ENCODE measurements around the gene GALNTL6. TPM values are rescaled to one million over a fixed set of nuclear protein-coding genes. Genes with fewer than 3 reads are reported as not detected.

GALNTL6 gene
- total and polyA plus RNA-seq, 2 donors (not counting 1 experiment from before 2014, with no cell fraction given), result not detected

DNA sequence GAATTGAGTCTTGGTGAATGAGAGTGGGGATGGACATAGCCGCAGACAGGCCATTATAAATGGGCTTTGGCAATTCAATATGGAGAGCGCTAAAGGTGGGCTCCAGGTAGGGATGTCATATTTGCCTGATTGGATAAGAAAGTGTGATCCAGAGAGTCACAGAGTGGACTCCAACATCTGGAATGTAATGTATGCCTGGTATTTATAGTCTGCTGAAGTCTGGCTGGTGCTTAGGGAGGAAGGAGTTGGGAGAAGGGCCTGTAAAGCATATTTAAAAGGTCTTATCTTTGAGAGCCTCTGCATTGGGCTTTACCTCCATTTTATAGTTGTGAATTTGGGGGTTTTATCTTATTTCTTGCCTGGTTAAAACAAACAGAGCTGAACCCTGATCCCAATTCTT, 153.2 kb downstream of the GALNTL6 start:
- Histone ChIP-seq H3K27me3 (ENCODE audit: control insufficient read depth, insufficient read depth, low read length) (no peaks in the 10 kb centered on the region), H3K4me2 (ENCODE audit: extremely low read depth, insufficient read depth, low read length) (no peak overlapping the region), H3K4me3 (replicated peaks in 1 of 4; ENCODE audit: control extremely low read depth in 1 of 4, insufficient read depth in 1 of 4, low read depth in 3 of 4, low read length in 4 of 4) (no peak overlapping the region), H3K79me2 (ENCODE audit: control insufficient read depth, insufficient read depth, low read length) (no peaks in the 10 kb centered on the region), H2AFZ (ENCODE audit: low read length) (no peak overlapping the region), H3K27ac (ENCODE audit: insufficient read depth, low read length) (no peak overlapping the region), H3K36me3 (ENCODE audit: control insufficient read depth, insufficient read depth, low read length) (no peaks in the 10 kb centered on the region), H4K20me1 (ENCODE audit: control insufficient read depth, extremely low read depth, insufficient read depth, low read length) (no peaks in the 10 kb centered on the region), H3K4me1 (ENCODE audit: control insufficient read depth, extremely low read depth, insufficient read depth, low read length) (no peaks in the 10 kb centered on the region), H3K9me3 (ENCODE audit: control insufficient read depth, insufficient read depth, low read depth, low read length) (no peaks in the 10 kb centered on the region), H3K9ac (ENCODE audit: insufficient read depth, low read length) (no peak overlapping the region)
- no peak for DNase-seq (ENCODE audit: low read depth in 2 of 2)
- TF ChIP-seq CTCF (conservative IDR thresholded peaks at IDR 0.05 in 1 of 2, IDR thresholded peaks at IDR 0.05 in 1 of 2; ENCODE audit: low read depth in 1 of 2, low read length in 2 of 2) (no peak), EZH2 (IDR thresholded peaks at IDR 0.05; ENCODE audit: low read length, missing control alignments) (no peak)

GRCh38 chr4:171978216-171978615, 165.0 kb downstream of the GALNTL6 start:
- TF ChIP-seq CTCF (conservative IDR thresholded peaks at IDR 0.05 in 1 of 2, IDR thresholded peaks at IDR 0.05 in 1 of 2; ENCODE audit: low read depth in 1 of 2, low read length in 2 of 2) (no peak), EZH2 (IDR thresholded peaks at IDR 0.05; ENCODE audit: low read length, missing control alignments) (no peak)
- no peak overlapping the region for H3K9ac ChIP-seq (ENCODE audit: insufficient read depth, low read length)

GRCh38 chr4:171979461-171979860, 166.3 kb downstream of the GALNTL6 start:
- Histone ChIP-seq H3K9ac (ENCODE audit: insufficient read depth, low read length) (no peak overlapping the region), H3K9me3 (ENCODE audit: control insufficient read depth, insufficient read depth, low read depth, low read length) (no peaks in the 10 kb centered on the region), H3K4me3 (replicated peaks in 1 of 4; ENCODE audit: control extremely low read depth in 1 of 4, insufficient read depth in 1 of 4, low read depth in 3 of 4, low read length in 4 of 4) (no peak overlapping the region), H4K20me1 (ENCODE audit: control insufficient read depth, extremely low read depth, insufficient read depth, low read length) (no peaks in the 10 kb centered on the region), H3K36me3 (ENCODE audit: control insufficient read depth, insufficient read depth, low read length) (no peaks in the 10 kb centered on the region), H3K27ac (ENCODE audit: insufficient read depth, low read length) (no peak overlapping the region), H3K27me3 (ENCODE audit: control insufficient read depth, insufficient read depth, low read length) (no peaks in the 10 kb centered on the region), H3K4me2 (ENCODE audit: extremely low read depth, insufficient read depth, low read length) (no peak overlapping the region), H2AFZ (ENCODE audit: low read length) (no peak overlapping the region), H3K79me2 (ENCODE audit: control insufficient read depth, insufficient read depth, low read length) (no peaks in the 10 kb centered on the region), H3K4me1 (ENCODE audit: control insufficient read depth, extremely low read depth, insufficient read depth, low read length) (no peaks in the 10 kb centered on the region)
- no peak for DNase-seq (ENCODE audit: low read depth in 2 of 2)
- TF ChIP-seq EZH2 (IDR thresholded peaks at IDR 0.05; ENCODE audit: low read length, missing control alignments), result no peak
- TF ChIP-seq CTCF (conservative IDR thresholded peaks at IDR 0.05 in 1 of 2, IDR thresholded peaks at IDR 0.05 in 1 of 2; ENCODE audit: low read depth in 1 of 2, low read length in 2 of 2), result no peak

More at GRCh38 chr4:171978216-171978615, 165.0 kb downstream of the GALNTL6 start:
- Histone ChIP-seq H3K36me3 (ENCODE audit: control insufficient read depth, insufficient read depth, low read length) (no peaks in the 10 kb centered on the region), H3K4me3 (replicated peaks in 1 of 4; ENCODE audit: control extremely low read depth in 1 of 4, insufficient read depth in 1 of 4, low read depth in 3 of 4, low read length in 4 of 4) (no peak overlapping the region), H4K20me1 (ENCODE audit: control insufficient read depth, extremely low read depth, insufficient read depth, low read length) (no peaks in the 10 kb centered on the region), H3K9me3 (ENCODE audit: control insufficient read depth, insufficient read depth, low read depth, low read length) (no peaks in the 10 kb centered on the region), H3K79me2 (ENCODE audit: control insufficient read depth, insufficient read depth, low read length) (no peaks in the 10 kb centered on the region), H3K27ac (ENCODE audit: insufficient read depth, low read length) (no peak overlapping the region), H3K27me3 (ENCODE audit: control insufficient read depth, insufficient read depth, low read length) (no peaks in the 10 kb centered on the region), H3K4me1 (ENCODE audit: control insufficient read depth, extremely low read depth, insufficient read depth, low read length) (no peaks in the 10 kb centered on the region), H3K4me2 (ENCODE audit: extremely low read depth, insufficient read depth, low read length) (no peak overlapping the region), H2AFZ (ENCODE audit: low read length) (no peak overlapping the region)
- no peak for DNase-seq (ENCODE audit: low read depth in 2 of 2)
